Measurements from ENCODE around the gene ADAMTSL4.

The ADAMTSL4 gene

GRCh38 chr1:150548632-150549495, at the start of gene ADAMTSL4:
Gene ADAMTSL4 (plus strand): TSS chr1:150549408. CDS start chr1:150552289, 2,881 bp downstream.
- DNase-seq (ENCODE audit: low read depth), result no peak

GRCh38 chr1:150505431-150505830, 43.8 kb upstream of the ADAMTSL4 start:
- no peak for DNase-seq (ENCODE audit: low read depth)

- DNase-seq (ENCODE audit: low read depth), result no peak
Observed at GRCh38 chr1:150507912-150508864, 41.0 kb upstream of the ADAMTSL4 start, which contains the start of gene ECM1. Gene ECM1 (plus strand): TSS chr1:150508109. CDS start chr1:150508210, 101 bp downstream.

- DNase-seq (ENCODE audit: low read depth), result no peak
Observed at GRCh38 chr1:150508982-150509381, 40.2 kb upstream of the ADAMTSL4 start.

GRCh38 chr1:150511551-150511950, 37.7 kb upstream of the ADAMTSL4 start:
- no peak for DNase-seq (ENCODE audit: low read depth)

- DNase-seq (ENCODE audit: low read depth), result no peak
Observed at GRCh38 chr1:150511985-150512660, 37.1 kb upstream of the ADAMTSL4 start.

- DNase-seq (ENCODE audit: low read depth), result no peak
Observed at GRCh38 chr1:150512846-150513245, 36.4 kb upstream of the ADAMTSL4 start.

- DNase-seq (ENCODE audit: low read depth), result no peak
Observed at GRCh38 chr1:150513351-150513791, 35.8 kb upstream of the ADAMTSL4 start.

- no peak for DNase-seq (ENCODE audit: low read depth)
Observed at GRCh38 chr1:150514260-150514659, 34.9 kb upstream of the ADAMTSL4 start.

GRCh38 chr1:150514913-150515327, 34.3 kb upstream of the ADAMTSL4 start:
- no peak for DNase-seq (ENCODE audit: low read depth)

GRCh38 chr1:150515328-150516049, 33.7 kb upstream of the ADAMTSL4 start, which contains the start of gene FALEC:
Gene FALEC (plus strand): TSS chr1:150515752.
- DNase-seq (ENCODE audit: low read depth), result peak; percentile 91

- no peak for DNase-seq (ENCODE audit: low read depth)
Observed at GRCh38 chr1:150516050-150516591, 33.1 kb upstream of the ADAMTSL4 start.

- DNase-seq (ENCODE audit: low read depth), result no peak
Observed at GRCh38 chr1:150516616-150517015, 32.6 kb upstream of the ADAMTSL4 start.

GRCh38 chr1:150521196-150521968, 27.8 kb upstream of the ADAMTSL4 start:
- DNase-seq (ENCODE audit: low read depth), result no peak

- DNase-seq (ENCODE audit: low read depth), result no peak
Observed at GRCh38 chr1:150525348-150525747, 23.9 kb upstream of the ADAMTSL4 start.

GRCh38 chr1:150528196-150528595, 21.0 kb upstream of the ADAMTSL4 start:
- DNase-seq (ENCODE audit: low read depth), result no peak

GRCh38 chr1:150529017-150529416, 20.2 kb upstream of the ADAMTSL4 start:
- DNase-seq (ENCODE audit: low read depth), result no peak

GRCh38 chr1:150530491-150531159, 18.6 kb upstream of the ADAMTSL4 start:
- DNase-seq (ENCODE audit: low read depth), result no peak

- no peak for DNase-seq (ENCODE audit: low read depth)
Observed at GRCh38 chr1:150532860-150533259, 16.3 kb upstream of the ADAMTSL4 start.

Data from GM04504 (cell line).